ENCODE results near the gene KRTAP9-4.
"Not testable (repeated sequence)": the region's sequence is repeated elsewhere in the genome, so short reads cannot be mapped to it uniquely, and the experiment has no call there.

The KRTAP9-4 gene

GRCh38 chr17:41255381-41256290 lies 6.1 kb downstream of the KRTAP9-4 start, which contains the start of gene KRTAP9-9:
Gene KRTAP9-9, plus strand, starts transcription at chr17:41255384.
- not testable (repeated sequence) for H3K27ac Mint-ChIP-seq, H3K27me3 Mint-ChIP-seq, H3K9me3 Mint-ChIP-seq, H3K4me3 Mint-ChIP-seq, H3K4me1 Mint-ChIP-seq, H3K36me3 Mint-ChIP-seq

GRCh38 chr17:41256291-41256685 lies 6.8 kb downstream of the KRTAP9-4 start:
- Mint-ChIP-seq H3K4me3 (no peak overlapping the region), H3K9me3 (no peaks in the 10 kb centered on the region), H3K36me3 (no peaks in the 10 kb centered on the region), H3K27me3 (no peaks in the 10 kb centered on the region), H3K4me1 (peaks cover 12% of the 10 kb centered on the region), H3K27ac (no peak overlapping the region)

- no peaks in the 10 kb centered on the region for H3K27me3 Mint-ChIP-seq
- no peaks in the 10 kb centered on the region for H3K36me3 Mint-ChIP-seq
- H3K9me3 Mint-ChIP-seq: no peaks in the 10 kb centered on the region
- H3K4me1 Mint-ChIP-seq: peaks cover 14% of the 10 kb centered on the region
- H3K27ac Mint-ChIP-seq: no peak overlapping the region
- H3K4me3 Mint-ChIP-seq: no peak overlapping the region
These were observed 8.9 kb downstream of the KRTAP9-4 start for GRCh38 chr17:41258406-41258805.

- Mint-ChIP-seq H3K27ac (no peak overlapping the region), H3K4me3 (no peak overlapping the region), H3K4me1 (peaks cover 14% of the 10 kb centered on the region), H3K9me3 (no peaks in the 10 kb centered on the region), H3K27me3 (no peaks in the 10 kb centered on the region), H3K36me3 (no peaks in the 10 kb centered on the region)
These were observed 13.7 kb downstream of the KRTAP9-4 start for GRCh38 chr17:41263212-41263611.

GRCh38 chr17:41264599-41264998 lies 15.1 kb downstream of the KRTAP9-4 start:
- Mint-ChIP-seq H3K36me3 (no peaks in the 10 kb centered on the region), H3K27ac (no peak overlapping the region), H3K4me3 (no peak overlapping the region), H3K9me3 (no peaks in the 10 kb centered on the region), H3K27me3 (no peaks in the 10 kb centered on the region), H3K4me1 (peaks cover 14% of the 10 kb centered on the region)

GRCh38 chr17:41265078-41265477 lies 15.6 kb downstream of the KRTAP9-4 start, which contains the start of gene KRTAP9-6:
Gene KRTAP9-6, plus strand, starts transcription at chr17:41265378. Its CDS starts 0 bp downstream, at chr17:41265378.
- H3K27me3 Mint-ChIP-seq: no peaks in the 10 kb centered on the region
- H3K4me1 Mint-ChIP-seq: peaks cover 14% of the 10 kb centered on the region
- H3K27ac Mint-ChIP-seq: no peak within 1 kb of the TSS
- no peaks in the 10 kb centered on the region for H3K36me3 Mint-ChIP-seq
- no peaks in the 10 kb centered on the region for H3K9me3 Mint-ChIP-seq
- no peak within 1 kb of the TSS for H3K4me3 Mint-ChIP-seq

GRCh38 chr17:41267711-41268110 lies 18.2 kb downstream of the KRTAP9-4 start:
- no peaks in the 10 kb centered on the region for H3K27me3 Mint-ChIP-seq
- no peak overlapping the region for H3K27ac Mint-ChIP-seq
- no peak overlapping the region for H3K4me3 Mint-ChIP-seq
- H3K4me1 Mint-ChIP-seq: no peaks in the 10 kb centered on the region
- H3K36me3 Mint-ChIP-seq: no peaks in the 10 kb centered on the region
- H3K9me3 Mint-ChIP-seq: no peaks in the 10 kb centered on the region

- not testable (repeated sequence) for H3K4me1 Mint-ChIP-seq, H3K4me3 Mint-ChIP-seq, H3K27me3 Mint-ChIP-seq, H3K36me3 Mint-ChIP-seq, H3K9me3 Mint-ChIP-seq, H3K27ac Mint-ChIP-seq
These were observed 21.8 kb downstream of the KRTAP9-4 start for GRCh38 chr17:41271323-41271722.

- no peaks in the 10 kb centered on the region for H3K36me3 Mint-ChIP-seq
- H3K4me3 Mint-ChIP-seq: no peak overlapping the region
- no peak overlapping the region for H3K27ac Mint-ChIP-seq
- H3K9me3 Mint-ChIP-seq: no peaks in the 10 kb centered on the region
- H3K27me3 Mint-ChIP-seq: no peaks in the 10 kb centered on the region
- H3K4me1 Mint-ChIP-seq: no peaks in the 10 kb centered on the region
These were observed 22.4 kb downstream of the KRTAP9-4 start for GRCh38 chr17:41271858-41272257.

GRCh38 chr17:41275648-41276190 lies 26.2 kb downstream of the KRTAP9-4 start, which contains the start of gene KRTAP9-7:
Gene KRTAP9-7, plus strand, starts transcription at chr17:41275698. Its CDS starts 0 bp downstream, at chr17:41275698.
- not testable (repeated sequence) for H3K27ac Mint-ChIP-seq, H3K36me3 Mint-ChIP-seq, H3K27me3 Mint-ChIP-seq, H3K9me3 Mint-ChIP-seq, H3K4me3 Mint-ChIP-seq, H3K4me1 Mint-ChIP-seq

- H3K4me3 Mint-ChIP-seq: no peak overlapping the region
- peaks cover 3% of the 10 kb centered on the region for H3K4me1 Mint-ChIP-seq
- no peaks in the 10 kb centered on the region for H3K9me3 Mint-ChIP-seq
- no peak overlapping the region for H3K27ac Mint-ChIP-seq
- no peaks in the 10 kb centered on the region for H3K36me3 Mint-ChIP-seq
- H3K27me3 Mint-ChIP-seq: no peaks in the 10 kb centered on the region
These were observed 28.9 kb downstream of the KRTAP9-4 start for GRCh38 chr17:41278176-41278955.

GRCh38 chr17:41284043-41284442 lies 34.6 kb downstream of the KRTAP9-4 start:
- H3K27me3 Mint-ChIP-seq: no peaks in the 10 kb centered on the region
- H3K9me3 Mint-ChIP-seq: no peaks in the 10 kb centered on the region
- no peaks in the 10 kb centered on the region for H3K36me3 Mint-ChIP-seq
- peaks cover 24% of the 10 kb centered on the region for H3K4me1 Mint-ChIP-seq
- H3K27ac Mint-ChIP-seq: no peak overlapping the region
- no peak overlapping the region for H3K4me3 Mint-ChIP-seq

- no peaks in the 10 kb centered on the region for H3K36me3 Mint-ChIP-seq
- H3K4me1 Mint-ChIP-seq: peaks cover 24% of the 10 kb centered on the region
- H3K27ac Mint-ChIP-seq: peak overlapping the region; percentile 15
- no peak overlapping the region for H3K4me3 Mint-ChIP-seq
- H3K9me3 Mint-ChIP-seq: no peaks in the 10 kb centered on the region
- H3K27me3 Mint-ChIP-seq: no peaks in the 10 kb centered on the region
These were observed 35.1 kb downstream of the KRTAP9-4 start for GRCh38 chr17:41284546-41284945.

- H3K4me3 Mint-ChIP-seq: no peak overlapping the region
- H3K36me3 Mint-ChIP-seq: no peaks in the 10 kb centered on the region
- H3K27me3 Mint-ChIP-seq: no peaks in the 10 kb centered on the region
- H3K27ac Mint-ChIP-seq: no peak overlapping the region
- H3K4me1 Mint-ChIP-seq: peaks cover 24% of the 10 kb centered on the region
- H3K9me3 Mint-ChIP-seq: no peaks in the 10 kb centered on the region
These were observed 37.6 kb downstream of the KRTAP9-4 start for GRCh38 chr17:41287050-41287449.

- Mint-ChIP-seq H3K9me3 (no peaks in the 10 kb centered on the region), H3K4me1 (no peaks in the 10 kb centered on the region), H3K36me3 (no peaks in the 10 kb centered on the region), H3K4me3 (no peak overlapping the region), H3K27me3 (no peaks in the 10 kb centered on the region), H3K27ac (no peak overlapping the region)
These were observed 44.5 kb downstream of the KRTAP9-4 start for GRCh38 chr17:41294016-41294415.

- Mint-ChIP-seq H3K36me3 (peaks cover 2% of the 10 kb centered on the region), H3K27me3 (no peaks in the 10 kb centered on the region), H3K9me3 (no peaks in the 10 kb centered on the region), H3K4me3 (no peak overlapping the region), H3K4me1 (peaks cover 7% of the 10 kb centered on the region), H3K27ac (no peak overlapping the region)
These were observed 47.4 kb downstream of the KRTAP9-4 start for GRCh38 chr17:41296846-41297245.
